ENCODE measurements around the gene STON2.

- TF ChIP-seq CTCF (IDR thresholded peaks at IDR 0.05): no peak
- TF ChIP-seq POLR2A (IDR thresholded peaks at IDR 0.05): no peak
Measured at GRCh38 chr14:81220580-81220829, 179.6 kb downstream of the STON2 start.
